ENCODE measurements around the gene HBS1L. TPM values are rescaled to one million over a fixed set of nuclear protein-coding genes. Genes with fewer than 3 reads are reported as not detected.

HBS1L gene
- total RNA-seq, 1 experiment from 2014 or later, result 89.4 TPM

- ChIA-PET POLR2A (no interaction called here), CTCF (no interaction called here), RAD21 (ENCODE audit: low non-redundant PET in 1 of 2, low total read pairs in 2 of 2, uncharacterized antibody in 2 of 2, unreplicated experiment in 2 of 2) (no interaction called here)
- H3K4me3 ChIP-seq (replicated peaks in 1 of 2; ENCODE audit: low read depth in 1 of 2, low read length in 2 of 2), result peak overlapping the region in 1 of 2 experiments; percentile 97; a peak in 1 of 4 replicates
- peaks cover 4 to 12% of the 10 kb centered on the region in 2 experiments; a peak in 1 of 4 replicates for H3K36me3 ChIP-seq (ENCODE audit: control insufficient read depth in 1 of 2, insufficient read depth in 2 of 2, low read length in 2 of 2)
- TF ChIP-seq JUND (IDR thresholded peaks at IDR 0.05) (no peak), SRF (IDR thresholded peaks at IDR 0.05; ENCODE audit: low read depth) (no peak), YY1 (IDR thresholded peaks at IDR 0.05; ENCODE audit: extremely low read depth, insufficient replicate concordance, low read depth, low read length) (no peak), ZFX (IDR thresholded peaks at IDR 0.05) (no peak), ZBTB33 (IDR thresholded peaks at IDR 0.05; ENCODE audit: extremely low read depth, insufficient replicate concordance, low read length) (no peak), POLR2A (IDR thresholded peaks at IDR 0.05; ENCODE audit: borderline replicate concordance, extremely low read depth, insufficient read depth, insufficient read length) (no peak), CBX3 (IDR thresholded peaks at IDR 0.05; ENCODE audit: low read depth) (no peak), EZH2phosphoT487 (IDR thresholded peaks at IDR 0.05; ENCODE audit: borderline replicate concordance) (no peak), CEBPB (IDR thresholded peaks at IDR 0.05; ENCODE audit: low read depth) (no peak), RAD21 (IDR thresholded peaks at IDR 0.05; ENCODE audit: low read depth) (no peak), EZH2 (IDR thresholded peaks at IDR 0.05) (no peak), POLR2AphosphoS5 (IDR thresholded peaks at IDR 0.05; ENCODE audit: low read depth, low read length) (no peak), CTCF (IDR thresholded peaks at IDR 0.05 in 2 of 3, conservative IDR thresholded peaks at IDR 0.05 in 1 of 3; ENCODE audit: borderline replicate concordance in 1 of 3, insufficient read depth in 1 of 3, low read depth in 2 of 3, low read length in 2 of 3) (no peak), REST (IDR thresholded peaks at IDR 0.05; ENCODE audit: low read depth) (no peak), MAX (IDR thresholded peaks at IDR 0.05) (no peak), SP1 (IDR thresholded peaks at IDR 0.05; ENCODE audit: low read depth) (no peak), ZNF274 (IDR thresholded peaks at IDR 0.05; ENCODE audit: low read depth, low read length) (no peak)
- H4K20me1 ChIP-seq (ENCODE audit: insufficient read depth), result peaks cover 2% of the 10 kb centered on the region; the same call in 1 of the 2 replicates
- DNase-seq (ENCODE audit: low read depth, low spot score), result no peak
- no peaks in the 10 kb centered on the region for H3K9me3 ChIP-seq (ENCODE audit: control insufficient read depth in 1 of 2, insufficient read depth in 1 of 2, low read depth in 1 of 2, low read length in 2 of 2)
- H3K9ac ChIP-seq (ENCODE audit: low read length), result no peak overlapping the region
- intact Hi-C loops (cut with micrococcal nuclease), result no loop called here
- peaks cover 65% of the 10 kb centered on the region for H3K79me2 ChIP-seq (ENCODE audit: insufficient read depth, low read length)
- no peak overlapping the region for H2AFZ ChIP-seq (ENCODE audit: low read depth, low read length, poor library complexity, severe bottlenecking)
- BruUV-seq (replicated peaks), result no TSS peak
- peak overlapping the region; percentile 85 for H3K4me2 ChIP-seq (ENCODE audit: low read length)
- no peaks in the 10 kb centered on the region for H3K9me2 ChIP-seq (ENCODE audit: insufficient read depth)
- peaks cover 0 to 20% of the 10 kb centered on the region in 2 experiments; a peak in 3 of 4 replicates for H3K4me1 ChIP-seq (ENCODE audit: control insufficient read depth in 1 of 2, insufficient read depth in 2 of 2, low read length in 2 of 2)
- H3K27me3 ChIP-seq (ENCODE audit: insufficient read depth, low read length), result no peaks in the 10 kb centered on the region
- no peak for ATAC-seq
- H3K27ac ChIP-seq (ENCODE audit: low read depth, low read length), result no peak overlapping the region
Measured at GRCh38 chr6:135052939-135053338, 1.7 kb downstream of the HBS1L start.
